ENCODE measurements around the gene METTL26.
"Not testable (repeated sequence)": the region's sequence is repeated elsewhere in the genome, so short reads cannot be mapped to it uniquely, and the experiment has no call there.

The METTL26 gene

DNA sequence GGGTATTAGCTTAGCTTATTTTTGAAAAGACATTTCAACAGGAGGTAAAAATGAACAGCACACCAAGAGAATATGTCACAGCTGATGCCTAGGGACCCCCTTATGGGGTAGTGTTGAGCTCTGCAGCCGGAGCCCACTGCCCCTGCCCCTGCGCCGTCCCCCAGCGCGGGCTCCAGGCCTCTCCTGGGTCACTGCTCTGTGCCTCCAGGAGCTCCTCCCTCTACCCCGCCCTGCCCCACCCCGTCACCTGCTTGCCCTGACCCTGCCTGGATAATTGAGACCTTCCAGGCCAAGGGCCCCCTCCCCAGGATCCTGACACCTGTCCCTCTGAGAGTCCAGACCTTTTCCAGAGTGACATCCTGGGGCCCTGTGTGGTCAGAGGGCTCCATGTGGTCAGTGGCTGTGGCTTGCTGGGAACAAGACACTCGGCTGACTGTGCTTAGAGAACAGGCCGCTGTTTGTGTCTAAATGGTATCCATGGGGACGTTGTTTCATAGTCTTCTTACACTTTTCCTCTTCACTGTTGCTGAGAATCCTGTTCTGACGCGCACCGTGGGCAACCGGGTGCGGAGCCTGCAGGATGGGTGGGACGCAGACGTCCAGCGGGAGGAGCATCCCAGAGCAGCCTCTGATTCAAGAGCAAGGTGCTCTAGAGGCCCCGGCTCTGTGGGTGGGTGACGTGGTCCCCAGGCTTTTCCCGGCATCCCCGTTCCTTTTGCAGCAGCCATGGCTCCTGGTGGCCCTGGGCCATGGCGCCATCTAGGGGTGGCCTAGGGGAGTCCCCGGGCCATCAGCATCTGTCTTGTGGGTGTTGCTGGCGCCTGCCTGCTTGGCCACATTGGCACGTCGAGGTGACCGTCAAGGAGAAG lies 25.4 kb downstream of the METTL26 start:
- DNase-seq (peak; percentile 51 to 62), ATAC-seq (peak; percentile 73)
- Mint-ChIP-seq H3K4me1 (peaks cover 21% of the 10 kb centered on the region), H3K27me3 (no peaks in the 10 kb centered on the region), H3K4me3 (no peak overlapping the region), H3K27ac (peak overlapping the region in 1 of 2 donors; percentile 40), H3K9me3 (no peaks in the 10 kb centered on the region)

DNA sequence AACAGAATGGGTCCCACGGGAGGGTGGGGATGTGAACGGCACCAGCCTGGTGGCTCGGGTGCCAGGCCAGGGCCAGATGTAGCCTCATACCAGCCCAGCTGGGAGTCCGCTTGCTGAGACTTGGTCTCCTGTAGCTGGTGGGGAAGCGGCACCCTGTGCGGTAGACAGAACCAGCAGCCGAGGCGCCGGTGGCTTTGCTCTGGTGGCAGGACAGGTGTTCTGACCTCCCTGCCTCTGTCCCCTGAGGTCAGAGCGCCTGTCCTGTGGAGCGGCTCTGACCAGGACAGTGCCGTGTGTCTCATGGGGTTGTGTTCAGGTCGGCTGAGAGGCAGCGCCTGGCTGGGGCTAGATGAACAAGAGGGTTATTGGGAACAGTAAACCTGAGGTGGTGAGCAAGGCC lies 26.1 kb downstream of the METTL26 start:
- Mint-ChIP-seq H3K27me3 (no peaks in the 10 kb centered on the region), H3K4me1 (peaks cover 21% of the 10 kb centered on the region), H3K27ac (peak overlapping the region in 1 of 2 donors; percentile 37), H3K4me3 (no peak overlapping the region), H3K9me3 (no peaks in the 10 kb centered on the region)
- DNase-seq: no peak
- ATAC-seq: no peak

DNA sequence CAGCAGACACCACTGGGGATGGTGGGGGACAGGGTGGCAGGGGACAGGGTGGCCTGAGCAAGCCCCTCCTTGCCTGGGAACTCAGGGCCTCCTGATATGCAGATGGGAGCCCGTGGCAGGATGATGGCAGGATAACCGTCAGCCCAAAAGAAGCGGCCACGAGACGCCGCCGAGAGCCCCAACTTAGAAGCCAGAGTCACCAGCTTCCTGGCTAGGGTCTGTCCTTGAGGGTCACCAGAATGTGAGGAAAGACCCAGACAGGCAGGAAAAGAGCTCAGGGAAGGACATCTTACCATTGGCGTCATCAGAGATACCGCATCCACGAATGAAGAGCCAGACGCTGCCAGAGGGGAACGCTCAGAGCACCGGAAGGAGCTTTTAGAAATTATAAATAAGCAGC lies 26.8 kb downstream of the METTL26 start:
- ATAC-seq (no peak), DNase-seq (no peak)
- Mint-ChIP-seq H3K27ac (no peak overlapping the region), H3K9me3 (no peaks in the 10 kb centered on the region), H3K4me1 (peaks cover 21% of the 10 kb centered on the region), H3K27me3 (no peaks in the 10 kb centered on the region), H3K4me3 (no peak overlapping the region)

DNA sequence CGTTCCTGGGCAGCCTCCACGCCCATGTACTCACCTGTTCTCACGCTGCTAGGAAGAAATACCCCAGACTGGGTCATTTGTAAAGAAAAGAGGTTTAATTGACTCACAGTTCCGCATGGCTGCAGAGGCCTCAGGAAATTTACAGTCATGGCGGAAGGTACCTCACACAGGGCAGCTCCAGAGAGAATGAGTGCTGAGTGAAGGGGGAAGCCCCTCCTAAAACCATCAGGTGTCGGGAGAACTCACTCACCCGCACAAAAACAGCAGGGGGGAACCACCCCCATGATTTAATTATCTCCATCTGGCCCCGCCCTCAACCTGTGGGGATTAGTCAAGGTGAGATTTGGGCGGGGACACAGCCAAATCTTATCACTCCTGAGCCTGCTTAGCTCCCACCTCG lies 28.1 kb downstream of the METTL26 start:
- ATAC-seq (peak; percentile 94), DNase-seq (peak in 1 of 2 donors; percentile 62)
- Mint-ChIP-seq H3K27ac (no peak overlapping the region), H3K27me3 (no peaks in the 10 kb centered on the region), H3K4me1 (peaks cover 30% of the 10 kb centered on the region), H3K4me3 (peak overlapping the region in 1 of 2 donors; percentile 8), H3K9me3 (no peaks in the 10 kb centered on the region)

DNA sequence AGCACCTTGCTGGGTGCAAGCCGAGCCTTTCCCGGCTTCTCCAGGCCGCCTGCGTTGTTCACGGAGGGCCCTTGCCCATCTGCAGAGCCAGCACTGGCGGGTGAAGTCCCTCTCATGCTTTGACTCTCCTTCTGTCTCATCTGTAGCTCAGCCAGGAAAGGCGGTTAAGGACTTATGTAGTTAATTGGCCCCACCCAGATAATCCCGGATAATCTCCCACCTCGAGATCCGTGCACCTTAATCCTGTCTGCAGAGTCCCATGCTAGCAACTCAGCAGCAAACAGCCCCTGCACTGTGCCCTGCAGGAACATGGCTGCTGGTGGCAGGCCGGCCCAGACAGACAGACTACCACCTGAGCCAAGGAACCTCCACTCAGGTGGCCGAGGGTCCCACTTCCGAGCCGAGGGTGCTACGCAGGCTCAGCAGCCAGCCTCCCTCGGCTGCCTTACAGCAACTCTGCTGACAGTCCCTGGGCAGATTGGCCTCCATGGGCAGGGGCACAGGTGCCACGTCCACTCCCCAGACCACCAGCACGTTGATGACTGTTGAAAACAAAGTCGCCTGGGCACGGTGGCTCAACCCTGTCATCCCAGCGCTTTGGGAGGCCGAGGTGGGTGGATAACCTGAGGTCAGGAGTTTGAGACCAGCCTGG lies 29.3 kb downstream of the METTL26 start:
- Mint-ChIP-seq H3K27ac (peak overlapping the region in 1 of 2 donors; percentile 54), H3K4me3 (no peak overlapping the region), H3K4me1 (peaks cover 36% of the 10 kb centered on the region), H3K9me3 (no peaks in the 10 kb centered on the region), H3K27me3 (no peaks in the 10 kb centered on the region)
- DNase-seq (no peak), ATAC-seq (no peak)

DNA sequence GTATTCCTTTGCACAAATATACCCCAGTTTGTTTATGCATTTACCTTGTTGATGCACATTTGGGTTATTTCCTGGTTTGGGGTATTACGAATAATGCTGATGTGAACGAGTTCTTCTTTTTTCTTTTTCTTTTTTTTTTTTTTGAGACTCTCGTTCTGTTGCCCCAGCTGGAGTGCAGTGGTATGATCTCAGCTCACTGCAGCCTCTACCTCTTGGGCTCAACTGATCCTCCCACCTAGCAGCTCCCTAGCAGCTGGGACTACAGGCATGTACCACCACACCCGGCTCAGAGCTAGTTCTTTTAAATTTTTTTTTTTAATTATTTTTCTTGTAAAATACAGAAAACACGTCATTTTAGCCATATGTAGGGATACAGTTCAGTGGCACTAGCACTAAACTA lies 32.2 kb downstream of the METTL26 start:
- H3K27me3 Mint-ChIP-seq: no peaks in the 10 kb centered on the region
- H3K4me3 Mint-ChIP-seq: peak overlapping the region in 1 of 2 donors; percentile 10
- H3K27ac Mint-ChIP-seq: no peak overlapping the region
- no peaks in the 10 kb centered on the region for H3K9me3 Mint-ChIP-seq
- peaks cover 34% of the 10 kb centered on the region for H3K4me1 Mint-ChIP-seq
- DNase-seq: no peak
- ATAC-seq: no peak

DNA sequence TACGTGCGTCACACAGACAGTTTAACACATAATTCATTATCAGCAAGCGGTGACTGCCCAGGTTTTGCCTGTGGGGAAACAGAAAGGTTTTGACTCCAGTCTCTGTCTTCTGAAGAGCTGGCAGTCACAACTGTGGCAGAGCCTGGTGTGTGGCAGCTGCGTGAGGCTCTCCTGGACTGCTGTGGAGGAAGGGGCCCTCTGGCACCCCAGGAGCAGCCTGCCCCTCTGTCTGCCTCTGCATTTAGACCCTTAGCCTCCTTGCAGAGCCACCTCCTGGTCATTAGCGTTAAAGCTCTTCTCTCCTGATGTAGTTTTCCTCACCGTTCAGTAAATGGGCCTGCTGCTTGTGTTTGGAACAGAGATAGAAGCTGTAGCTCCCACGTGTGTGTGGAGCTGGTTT lies 35.3 kb downstream of the METTL26 start:
- DNase-seq (no peak), ATAC-seq (no peak)
- H3K4me3 Mint-ChIP-seq: peak overlapping the region in 1 of 2 donors; percentile 29
- no peaks in the 10 kb centered on the region for H3K9me3 Mint-ChIP-seq
- H3K4me1 Mint-ChIP-seq: peaks cover 24% of the 10 kb centered on the region
- H3K27me3 Mint-ChIP-seq: no peaks in the 10 kb centered on the region
- no peak overlapping the region for H3K27ac Mint-ChIP-seq

DNA sequence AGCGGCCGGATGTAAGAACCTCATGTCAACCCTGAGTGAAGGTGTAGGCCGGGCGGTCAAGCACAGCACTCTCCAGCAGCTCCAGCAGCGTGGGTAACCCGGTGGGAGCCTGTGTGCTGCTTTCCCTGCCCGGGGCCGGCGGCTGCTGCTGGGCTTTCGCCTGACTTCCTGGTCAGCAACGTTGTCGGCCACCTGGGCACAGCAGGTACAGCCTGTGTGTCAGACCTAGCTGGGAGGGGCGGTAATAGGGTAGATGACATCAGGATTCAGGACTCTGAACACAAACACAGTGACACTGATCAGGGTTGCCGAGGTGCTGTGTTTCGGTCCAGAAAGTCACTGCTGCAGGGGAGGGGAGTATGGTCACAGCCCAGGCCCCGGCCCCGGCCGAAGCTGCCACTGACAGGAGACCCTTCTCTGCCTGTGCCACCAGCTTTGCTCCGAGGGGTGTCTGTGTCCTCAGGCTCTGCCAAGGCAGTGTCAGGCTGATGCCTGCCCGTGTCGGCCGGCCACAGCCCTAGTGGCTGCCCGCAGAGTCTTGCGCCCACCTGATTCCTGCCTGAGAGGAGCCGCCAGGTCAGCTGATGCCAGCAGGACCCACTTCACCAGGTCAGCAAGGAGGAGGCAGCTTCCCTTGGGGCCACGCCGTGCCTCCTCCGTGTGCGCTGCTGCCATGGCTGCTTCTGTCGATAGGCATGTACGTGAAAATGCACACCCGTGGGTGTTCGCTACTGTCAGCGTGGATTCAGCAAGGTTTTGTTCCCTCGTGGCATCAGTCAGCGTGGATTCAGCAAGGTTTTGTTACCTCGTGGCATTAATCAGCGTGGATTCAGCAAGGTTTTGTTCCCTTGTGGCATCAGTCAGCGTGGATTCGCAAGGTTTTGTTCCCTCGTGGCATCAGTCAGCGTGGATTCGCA lies 37.0 kb downstream of the METTL26 start:
- peaks cover 39% of the 10 kb centered on the region for H3K4me1 Mint-ChIP-seq
- H3K9me3 Mint-ChIP-seq: no peaks in the 10 kb centered on the region
- no peak for ATAC-seq
- no peak overlapping the region for H3K27ac Mint-ChIP-seq
- no peak for DNase-seq
- no peak overlapping the region for H3K4me3 Mint-ChIP-seq
- H3K27me3 Mint-ChIP-seq: no peaks in the 10 kb centered on the region

DNA sequence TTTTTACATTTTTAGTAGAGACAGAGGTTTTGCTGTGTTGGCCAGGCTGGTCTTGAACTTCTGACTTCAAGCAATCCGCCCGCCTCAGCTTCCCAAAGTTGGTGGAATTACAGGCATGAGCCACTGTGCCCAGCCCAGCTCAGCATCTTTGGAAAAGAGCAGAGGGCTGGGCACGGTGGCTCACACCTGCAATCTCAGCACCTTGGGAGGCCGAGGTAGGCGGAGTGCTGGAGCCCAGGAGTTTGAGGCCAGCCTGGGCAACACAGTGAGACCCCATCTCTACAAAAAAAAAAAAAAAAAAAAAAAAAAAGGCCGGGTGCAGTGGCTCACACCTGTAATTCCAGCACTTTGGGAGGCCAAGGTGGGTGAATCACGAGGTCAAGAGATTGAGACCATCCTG lies 38.5 kb downstream of the METTL26 start:
- ATAC-seq, H3K9me3 Mint-ChIP-seq, H3K27ac Mint-ChIP-seq, DNase-seq, H3K4me3 Mint-ChIP-seq, H3K27me3 Mint-ChIP-seq: not testable (repeated sequence)
- peaks cover 41% of the 10 kb centered on the region for H3K4me1 Mint-ChIP-seq

DNA sequence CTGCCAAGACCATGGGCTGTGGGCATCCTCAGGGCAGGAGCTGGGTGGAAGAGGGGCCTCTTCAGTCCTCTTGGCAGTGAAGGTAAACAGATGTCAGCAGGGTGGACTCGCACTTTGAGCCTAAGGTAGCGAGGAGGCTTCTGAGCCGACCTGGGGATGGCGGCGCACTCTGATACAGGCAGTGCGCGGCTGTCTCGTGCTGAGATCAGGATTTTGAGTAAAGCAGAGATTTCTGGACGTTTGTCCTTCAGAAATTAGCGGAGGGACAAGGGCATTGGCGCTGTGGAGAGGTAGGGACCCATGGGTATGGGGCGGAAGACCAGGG lies 39.4 kb downstream of the METTL26 start:
- no peak for DNase-seq
- no peak overlapping the region for H3K4me3 Mint-ChIP-seq
- peaks cover 48% of the 10 kb centered on the region for H3K4me1 Mint-ChIP-seq
- no peak for ATAC-seq
- H3K27ac Mint-ChIP-seq: no peak overlapping the region
- no peaks in the 10 kb centered on the region for H3K27me3 Mint-ChIP-seq
- H3K9me3 Mint-ChIP-seq: no peaks in the 10 kb centered on the region

DNA sequence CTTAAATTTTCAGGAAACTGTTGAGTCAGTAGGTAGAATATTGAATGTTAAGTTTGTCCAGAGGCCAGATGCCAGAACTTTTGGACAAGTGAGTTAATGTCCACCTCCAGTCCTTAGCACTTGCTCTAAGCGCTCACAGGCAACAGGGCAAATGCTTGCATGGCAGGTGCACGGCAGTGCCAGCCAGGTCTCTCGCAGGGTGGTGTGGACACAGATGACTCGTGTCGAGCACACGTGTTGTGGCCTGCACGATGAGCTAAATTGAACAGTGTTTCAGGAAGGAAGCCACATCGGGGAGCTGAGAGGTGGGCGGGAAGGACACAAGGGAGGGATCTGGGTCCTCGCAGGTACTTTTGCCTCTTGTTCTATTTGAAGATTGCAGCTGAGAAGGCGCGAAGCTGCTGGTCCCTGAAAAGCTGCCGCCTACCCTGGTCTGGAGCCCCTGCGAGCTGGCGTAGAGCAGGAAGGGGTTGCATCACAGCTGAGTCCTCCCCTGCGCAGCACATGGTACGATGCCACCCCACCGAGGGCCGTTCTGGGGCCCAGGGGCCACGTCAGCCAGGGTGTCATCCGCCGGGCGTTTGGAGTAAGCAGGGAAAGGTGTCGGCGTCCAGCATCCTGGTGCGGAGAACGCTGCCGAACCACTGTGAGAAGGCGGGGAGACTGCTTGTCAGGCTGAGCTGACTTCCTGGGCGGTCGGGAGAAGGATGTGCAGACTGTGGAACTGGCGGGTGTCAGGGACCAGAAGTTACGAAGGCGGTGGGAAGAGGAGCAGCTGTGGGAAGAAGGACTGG lies 40.0 kb downstream of the METTL26 start:
- no peak overlapping the region for H3K27ac Mint-ChIP-seq
- H3K4me1 Mint-ChIP-seq: peaks cover 53% of the 10 kb centered on the region
- H3K27me3 Mint-ChIP-seq: no peaks in the 10 kb centered on the region
- ATAC-seq (no peak), DNase-seq (no peak)
- no peak overlapping the region for H3K4me3 Mint-ChIP-seq
- H3K9me3 Mint-ChIP-seq: no peaks in the 10 kb centered on the region

DNA sequence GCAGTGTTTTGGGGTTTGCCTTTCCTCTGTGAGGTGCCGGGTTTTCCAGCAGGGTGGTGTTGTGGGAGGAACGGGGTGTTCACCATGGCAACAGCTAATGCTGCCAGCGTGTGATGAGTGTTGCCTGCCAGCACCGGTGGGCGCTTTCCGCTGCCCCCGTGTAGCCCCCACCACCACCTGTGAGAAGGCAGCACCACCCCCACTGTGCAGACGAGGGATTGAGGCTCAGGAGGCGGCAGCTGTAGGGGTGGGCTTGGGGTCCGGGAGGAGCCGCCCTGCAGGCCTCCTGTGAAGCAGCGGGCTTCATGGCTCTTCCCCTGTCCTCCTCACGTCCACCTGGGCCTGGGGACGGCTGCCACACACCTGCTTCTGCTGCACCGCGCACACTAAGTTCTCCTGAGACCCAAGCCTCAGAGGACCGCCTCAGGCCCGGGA lies 41.0 kb downstream of the METTL26 start:
- Mint-ChIP-seq H3K4me3 (peak overlapping the region in 1 of 2 donors; percentile 31), H3K9me3 (no peaks in the 10 kb centered on the region), H3K27me3 (no peaks in the 10 kb centered on the region), H3K27ac (no peak overlapping the region), H3K4me1 (peaks cover 57% of the 10 kb centered on the region)
- no peak for ATAC-seq
- no peak for DNase-seq

DNA sequence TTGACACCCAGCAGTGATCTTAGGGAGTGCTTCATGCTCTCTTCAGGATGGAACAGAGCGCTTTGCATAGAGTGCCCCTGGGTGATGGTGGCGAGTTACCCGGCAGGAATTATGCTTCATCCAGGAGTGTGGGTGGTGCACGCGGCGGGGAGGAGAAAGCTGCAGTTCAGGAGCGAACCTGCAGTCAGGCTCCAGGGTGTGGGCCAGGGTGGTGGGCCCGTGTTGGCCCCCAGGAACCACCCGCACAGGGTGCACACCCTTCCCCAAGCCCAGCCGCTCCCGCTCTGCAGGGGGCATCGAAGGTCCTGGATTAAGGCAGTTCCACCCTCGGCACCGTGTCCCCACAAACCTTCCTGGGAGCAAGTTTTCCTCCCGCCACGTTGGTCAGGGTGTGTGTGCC lies 42.3 kb downstream of the METTL26 start:
- Mint-ChIP-seq H3K4me3 (no peak overlapping the region), H3K9me3 (no peaks in the 10 kb centered on the region), H3K4me1 (peaks cover 57% of the 10 kb centered on the region), H3K27ac (no peak overlapping the region), H3K27me3 (no peaks in the 10 kb centered on the region)
- DNase-seq: no peak
- no peak for ATAC-seq

DNA sequence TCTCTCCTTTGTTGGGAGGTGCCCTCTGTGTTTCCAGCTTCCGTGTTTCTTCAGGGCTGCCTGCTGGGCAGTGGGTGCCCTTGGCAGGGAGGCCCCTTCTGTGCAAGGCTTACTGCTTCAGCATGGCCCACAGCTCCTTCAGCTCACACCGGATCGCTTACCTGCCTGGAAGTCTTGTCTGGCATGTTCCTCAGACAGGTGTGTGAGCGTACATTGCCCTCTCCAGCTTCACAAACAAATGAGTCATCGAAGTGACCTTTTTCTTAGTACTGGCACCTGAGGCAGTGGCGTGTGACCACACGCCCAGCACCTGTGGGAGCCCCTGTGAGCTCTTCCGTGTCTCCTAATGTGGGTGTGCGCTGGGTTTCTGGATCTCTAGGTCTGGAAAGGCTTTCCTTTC lies 42.7 kb downstream of the METTL26 start:
- H3K27ac Mint-ChIP-seq: no peak overlapping the region
- DNase-seq: no peak

More for the DNA sequence above, 42.7 kb downstream of the METTL26 start:
- H3K4me1 Mint-ChIP-seq: peaks cover 57% of the 10 kb centered on the region
- no peaks in the 10 kb centered on the region for H3K9me3 Mint-ChIP-seq
- H3K4me3 Mint-ChIP-seq: no peak overlapping the region
- no peak for ATAC-seq
- no peaks in the 10 kb centered on the region for H3K27me3 Mint-ChIP-seq
